GM18873 (cell line): ENCODE results near the gene GTF2H4.
"Not testable (repeated sequence)": the region's sequence is repeated elsewhere in the genome, so short reads cannot be mapped to it uniquely, and the experiment has no call there.

Experiments used
- ATAC-seq: cut with Tn5 transposase; IDR thresholded peaks from one replicate; pipeline ENCODE4 v1.9.1; 2021; ENCODE audit warnings: mild to moderate bottlenecking, moderate library complexity, moderate number of reproducible peaks; ENCODE audit not compliant: unreplicated experiment, low FRiP score

GTF2H4 gene

DNA sequence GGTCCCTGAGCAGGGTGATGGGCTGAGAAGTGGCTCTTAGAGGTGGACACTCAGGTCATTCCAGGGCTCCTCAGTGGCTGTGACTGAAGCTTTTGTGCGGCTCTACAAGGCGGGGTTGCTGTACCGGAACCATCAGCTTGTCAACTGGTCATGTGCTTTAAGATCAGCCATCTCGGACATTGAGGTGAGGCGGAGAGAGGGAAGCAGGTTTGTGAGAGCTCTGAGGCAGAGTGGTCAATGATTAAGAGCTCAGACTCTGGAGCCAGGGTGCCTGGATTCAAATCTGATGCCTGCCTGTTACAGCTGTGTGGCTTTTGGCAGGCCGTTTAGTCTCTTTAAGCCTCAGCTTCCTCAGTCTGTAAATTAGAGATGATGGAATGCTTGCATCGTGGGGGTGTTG, 9.0 kb downstream of the GTF2H4 start:
- ATAC-seq: no peak

DNA sequence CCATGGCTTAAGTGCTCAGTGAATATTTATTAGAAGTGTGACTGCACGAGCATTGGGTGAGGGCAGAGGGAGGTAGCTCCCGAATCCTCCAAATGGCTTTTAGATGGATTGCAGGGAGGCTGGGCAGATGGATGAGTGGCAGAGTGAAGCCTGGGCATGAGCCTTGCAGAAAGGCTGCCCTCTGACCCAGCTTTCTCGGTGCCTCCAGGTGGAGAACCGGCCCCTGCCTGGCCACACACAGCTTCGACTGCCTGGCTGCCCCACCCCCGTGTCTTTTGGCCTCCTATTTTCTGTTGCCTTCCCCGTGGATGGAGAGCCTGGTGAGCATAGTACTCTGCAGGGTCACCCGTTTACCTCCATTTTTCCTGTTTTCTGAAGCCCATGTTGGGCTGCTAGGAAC, 9.5 kb downstream of the GTF2H4 start:
- no peak for ATAC-seq

DNA sequence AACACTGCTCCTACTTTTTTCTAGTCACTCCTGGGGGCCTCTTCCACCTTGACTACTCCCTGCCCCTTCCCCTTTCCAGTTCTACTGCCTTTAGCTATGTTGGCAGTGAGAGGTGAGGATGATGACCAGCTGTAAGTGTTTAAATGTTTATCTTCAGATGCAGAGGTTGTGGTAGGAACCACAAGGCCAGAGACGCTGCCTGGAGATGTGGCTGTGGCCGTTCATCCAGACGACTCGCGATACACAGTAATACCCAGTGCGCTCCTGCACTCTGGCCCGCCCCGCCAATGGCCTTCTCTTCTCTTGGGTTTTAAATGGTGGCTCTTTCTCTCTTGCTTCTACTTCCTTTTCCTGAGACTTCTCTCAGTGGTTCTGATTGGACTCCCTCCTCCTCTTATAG, 10.7 kb downstream of the GTF2H4 start:
- ATAC-seq: no peak

DNA sequence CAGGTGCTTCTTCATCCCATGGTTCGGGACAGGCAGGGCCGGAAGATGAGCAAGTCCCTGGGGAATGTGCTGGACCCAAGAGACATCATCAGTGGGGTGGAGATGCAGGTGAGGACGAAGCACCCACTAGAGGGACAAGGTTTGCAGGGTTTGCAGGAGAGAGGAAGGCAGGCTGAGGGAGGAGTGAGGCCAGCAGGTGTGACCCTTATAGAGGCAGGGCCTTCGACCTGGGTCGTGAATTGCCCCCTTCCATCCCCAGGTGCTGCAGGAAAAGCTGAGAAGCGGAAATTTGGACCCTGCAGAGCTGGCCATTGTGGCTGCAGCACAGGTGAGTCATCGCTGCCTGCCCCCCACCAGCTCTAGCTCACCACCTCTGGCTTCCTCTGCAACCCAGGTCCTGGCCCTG, 14.4 kb downstream of the GTF2H4 start:
- no peak for ATAC-seq

DNA sequence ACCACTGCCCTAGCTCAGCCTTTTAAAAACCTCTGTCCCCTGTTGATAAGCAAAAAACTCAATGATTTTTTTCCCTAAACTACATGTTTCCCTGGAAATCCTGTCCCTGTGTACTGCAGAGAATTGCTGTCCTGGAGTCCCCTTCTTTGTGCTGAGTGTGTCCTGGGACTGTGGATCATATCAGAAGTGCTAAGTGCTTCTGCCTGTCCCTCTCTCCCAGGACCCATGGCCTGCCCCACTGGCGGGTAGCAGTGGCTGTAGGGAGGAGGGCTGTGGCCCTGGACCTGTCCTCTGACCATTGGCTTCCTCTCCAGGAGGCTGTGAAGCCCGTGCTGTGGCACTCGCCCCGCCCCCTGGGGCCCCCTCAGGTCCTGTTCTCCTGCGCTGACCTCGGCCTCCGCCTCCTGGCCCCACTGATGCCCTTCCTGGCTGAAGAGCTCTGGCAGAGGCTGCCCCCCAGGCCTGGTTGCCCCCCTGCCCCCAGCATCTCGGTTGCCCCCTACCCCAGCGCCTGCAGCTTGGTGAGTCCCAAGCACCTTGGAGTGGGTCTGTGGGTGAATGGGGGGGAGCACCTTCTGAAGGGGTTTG, 16.1 kb downstream of the GTF2H4 start:
- ATAC-seq: not testable (repeated sequence)

DNA sequence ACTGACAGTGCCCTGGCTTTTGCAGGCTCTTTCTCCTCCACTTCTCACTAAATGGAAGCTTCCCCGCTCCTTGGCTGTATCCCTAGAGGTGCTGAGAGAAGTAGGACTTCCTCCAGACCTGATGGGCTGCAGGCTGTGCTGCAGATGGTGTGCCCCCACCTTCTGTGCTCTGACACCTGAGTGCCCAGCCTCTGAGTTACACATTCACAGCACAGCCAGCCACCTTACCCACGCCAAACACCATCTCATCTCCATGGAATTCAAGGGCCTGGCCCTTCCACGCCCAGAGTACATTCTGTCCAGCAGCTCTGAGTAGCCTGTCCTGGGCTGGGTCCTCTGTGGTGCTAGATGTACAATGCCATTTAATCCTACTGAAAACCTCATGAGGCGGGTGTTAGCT, 18.6 kb downstream of the GTF2H4 start:
- no peak for ATAC-seq

DNA sequence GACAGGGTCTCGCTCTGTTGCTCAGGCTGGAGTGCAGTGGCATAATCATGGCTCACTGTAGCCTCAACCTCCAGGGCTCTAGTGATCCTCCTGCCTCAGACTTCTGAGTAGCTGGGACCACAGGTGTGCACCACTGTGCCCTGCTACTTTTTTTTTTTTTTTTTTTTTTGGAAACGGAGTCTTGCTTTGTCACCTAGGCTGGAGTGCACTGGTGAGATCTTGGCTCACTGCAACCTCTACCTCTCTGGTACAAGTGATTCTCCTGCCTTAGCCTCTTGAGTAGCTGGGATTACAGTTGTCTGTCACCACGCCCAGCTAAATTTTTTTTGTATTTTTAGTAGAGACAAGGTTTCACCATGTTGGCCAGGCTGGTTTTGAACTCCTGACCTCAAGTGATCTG, 19.1 kb downstream of the GTF2H4 start:
- ATAC-seq: not testable (repeated sequence)

DNA sequence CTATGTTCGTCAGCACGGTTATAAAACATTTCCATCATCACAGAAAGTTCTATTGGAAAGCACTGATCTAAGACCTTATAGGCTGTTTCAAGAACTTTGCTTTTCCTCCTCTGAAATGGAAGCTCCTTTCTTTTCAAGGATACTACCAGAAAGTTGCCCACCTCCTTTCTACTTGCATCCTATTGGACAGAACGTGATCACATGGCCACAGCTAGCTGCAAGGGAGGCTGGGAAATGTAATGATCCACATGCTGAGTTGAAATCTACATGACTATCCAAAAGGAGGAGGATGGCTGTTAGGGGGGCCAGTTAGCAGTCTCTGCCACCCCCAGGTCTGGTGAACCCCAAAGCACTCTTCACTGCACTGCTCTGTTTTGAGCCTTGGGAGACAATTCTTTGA, 20.7 kb downstream of the GTF2H4 start:
- ATAC-seq: no peak

DNA sequence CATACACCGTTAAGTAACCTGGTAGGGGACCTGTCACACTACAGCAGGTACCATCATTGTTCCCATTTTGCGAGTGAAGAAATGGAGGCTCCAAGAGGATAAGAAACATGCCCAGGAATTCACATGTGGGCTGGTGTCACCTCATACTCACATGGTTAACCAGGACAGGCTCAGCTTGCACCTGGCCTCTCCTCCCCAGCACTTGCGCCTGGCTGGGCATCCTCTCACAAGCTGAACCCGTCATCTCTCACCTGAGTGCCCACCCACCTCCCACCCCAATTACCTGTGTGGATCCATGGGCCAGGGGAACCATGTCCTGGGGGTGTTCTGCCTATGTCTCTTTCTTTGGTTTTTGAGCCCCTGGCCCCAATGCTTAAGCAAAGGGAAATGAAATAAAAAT, 22.5 kb downstream of the GTF2H4 start:
- no peak for ATAC-seq

DNA sequence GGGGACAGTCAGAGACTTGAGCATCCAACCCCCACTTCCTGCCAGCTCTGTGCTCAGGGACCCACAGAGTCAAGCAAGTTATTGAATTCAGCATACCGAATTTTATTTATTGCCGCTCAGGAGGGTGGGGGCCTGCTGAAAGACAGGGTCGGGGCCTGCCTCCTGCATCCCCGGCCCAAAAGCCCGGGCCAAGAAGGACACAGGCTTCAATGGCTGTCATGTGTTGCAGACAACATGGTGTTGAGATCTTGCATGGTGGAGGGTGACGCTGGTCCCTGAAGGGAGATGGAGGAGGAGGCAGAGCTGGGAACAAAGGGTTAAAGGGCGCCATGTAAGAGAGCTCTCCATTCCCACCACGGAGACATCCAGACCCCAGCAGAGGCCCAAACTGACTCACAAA, 23.3 kb downstream of the GTF2H4 start:
- no peak for ATAC-seq

DNA sequence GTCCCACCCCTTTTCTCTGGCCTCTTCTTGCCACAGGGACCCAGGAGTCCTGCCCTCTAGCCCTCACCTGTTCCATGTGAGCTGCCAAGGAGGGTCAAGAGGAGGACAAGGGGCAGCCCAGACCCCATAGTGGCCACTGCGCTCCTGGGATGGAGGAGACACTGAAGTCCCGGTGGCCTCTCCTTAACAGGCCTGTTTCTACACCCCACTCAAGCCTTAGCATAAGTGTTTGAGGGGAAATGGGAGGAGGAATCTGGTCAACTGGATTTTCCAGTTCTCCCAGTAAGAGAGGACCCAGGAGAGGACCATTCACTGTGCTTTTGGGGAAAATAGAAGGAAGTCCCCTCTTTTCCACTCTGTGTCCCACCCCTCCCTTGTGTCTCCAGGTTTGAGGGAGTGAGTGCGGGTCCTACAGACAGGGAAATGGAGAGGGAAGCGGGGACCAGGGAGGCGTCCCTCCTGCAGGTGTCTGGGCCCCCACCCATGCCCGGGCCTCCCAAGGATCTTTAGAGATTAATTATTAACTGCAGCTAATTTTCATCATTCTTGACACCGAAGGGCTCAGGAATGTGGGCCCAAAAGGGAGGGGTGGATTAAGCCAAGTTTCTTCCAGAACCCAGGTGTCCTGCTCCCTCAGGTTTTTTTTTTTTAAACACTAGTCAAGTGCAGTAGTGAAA, 24.1 kb downstream of the GTF2H4 start, which contains the start of gene SFTA2:
Gene SFTA2, minus strand, starts transcription at position 202 of the 677 bp plus-strand sequence. Its CDS starts 74 bp downstream, at position 128.
- ATAC-seq: no peak

DNA sequence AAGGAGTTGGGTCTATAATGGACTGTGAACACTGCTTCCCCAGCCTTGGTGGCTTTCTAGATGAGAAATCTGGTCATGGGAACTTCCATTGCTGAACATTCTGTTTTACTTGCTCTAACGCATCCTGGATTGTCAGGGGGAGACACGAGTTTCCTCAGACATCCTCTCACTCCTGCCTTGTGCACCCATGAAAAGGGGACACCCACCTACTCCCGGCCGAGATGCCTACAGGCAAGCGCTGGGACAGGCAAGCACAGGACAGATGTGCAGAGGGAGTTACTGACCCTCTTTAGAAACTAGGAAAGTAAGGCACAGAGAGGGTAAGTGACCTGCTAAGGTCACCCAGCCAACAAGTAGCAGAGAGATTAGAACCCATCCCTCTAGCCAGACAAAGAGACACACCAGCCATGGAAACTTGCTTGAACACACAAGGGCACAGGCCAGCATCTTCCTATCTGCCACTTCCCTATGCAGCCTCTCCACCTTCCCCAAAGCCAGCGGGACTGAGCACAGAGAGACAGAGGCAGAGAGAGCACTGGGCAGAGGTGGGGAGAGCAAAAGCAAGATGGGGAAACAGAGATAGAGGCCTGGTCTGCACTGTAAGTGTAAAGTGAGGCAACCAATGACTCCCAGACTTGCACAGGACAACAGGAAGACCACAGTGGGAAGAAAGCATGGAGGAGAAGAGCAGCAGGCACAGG, 24.8 kb downstream of the GTF2H4 start:
- no peak for ATAC-seq

DNA sequence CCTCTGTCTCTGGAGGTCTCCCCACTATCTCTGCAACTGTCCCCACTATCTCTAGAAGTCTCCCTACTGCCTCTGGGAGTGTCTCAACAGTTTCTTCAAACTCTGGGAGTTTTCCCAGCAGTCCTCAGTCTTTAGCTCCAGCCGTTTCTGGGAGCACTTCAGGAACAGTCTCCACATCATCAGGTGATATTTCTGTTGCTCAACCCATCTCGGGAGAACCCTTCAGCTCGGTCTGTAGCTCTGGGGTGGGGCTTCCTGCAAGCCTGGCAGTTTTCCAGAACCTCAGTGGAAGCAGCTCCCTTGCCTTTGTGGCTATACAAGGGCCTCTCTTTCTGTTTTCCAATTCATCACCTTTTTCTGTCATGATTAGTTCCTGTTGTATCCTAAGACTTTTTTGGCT, 27.0 kb downstream of the GTF2H4 start:
- ATAC-seq: no peak

DNA sequence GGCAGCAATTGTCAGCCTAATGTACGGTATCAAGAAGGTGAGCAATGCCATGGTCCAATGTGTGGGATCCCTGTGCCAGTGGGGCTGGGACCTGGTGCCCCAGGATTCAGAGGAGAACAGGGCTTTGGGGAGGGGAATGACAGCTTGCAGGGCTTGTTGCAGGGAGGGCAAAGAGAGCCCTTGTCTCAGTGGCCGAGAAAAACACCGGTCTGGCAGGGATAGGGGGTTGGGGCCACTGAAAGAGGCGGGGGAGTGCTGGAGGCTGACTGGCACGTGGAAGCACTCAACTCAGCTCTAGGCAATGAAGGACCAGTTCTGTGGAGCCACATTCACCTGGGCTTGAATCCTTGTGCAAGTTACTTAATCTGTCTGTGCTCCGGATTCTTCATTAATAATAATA, 29.3 kb downstream of the GTF2H4 start:
- no peak for ATAC-seq

DNA sequence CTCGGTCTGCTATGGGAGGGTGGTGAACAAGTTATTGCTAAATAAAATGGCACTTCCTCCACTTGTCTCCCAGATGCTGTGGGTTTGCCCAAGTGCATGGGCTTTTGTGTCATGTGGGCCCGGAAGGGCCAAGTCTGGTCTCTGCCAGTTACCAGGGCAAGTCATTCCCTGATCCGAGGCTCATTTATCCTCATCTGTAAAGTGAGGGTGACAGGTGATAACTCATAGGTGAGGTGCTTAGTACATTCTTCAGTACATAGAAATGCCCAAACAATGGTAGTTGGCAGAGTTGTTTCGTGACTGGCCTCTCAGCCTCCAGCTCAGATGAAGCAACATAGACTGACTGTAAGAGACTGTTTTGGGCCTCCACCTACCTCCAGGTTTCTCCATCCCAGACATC, 30.7 kb downstream of the GTF2H4 start:
- ATAC-seq: no peak

DNA sequence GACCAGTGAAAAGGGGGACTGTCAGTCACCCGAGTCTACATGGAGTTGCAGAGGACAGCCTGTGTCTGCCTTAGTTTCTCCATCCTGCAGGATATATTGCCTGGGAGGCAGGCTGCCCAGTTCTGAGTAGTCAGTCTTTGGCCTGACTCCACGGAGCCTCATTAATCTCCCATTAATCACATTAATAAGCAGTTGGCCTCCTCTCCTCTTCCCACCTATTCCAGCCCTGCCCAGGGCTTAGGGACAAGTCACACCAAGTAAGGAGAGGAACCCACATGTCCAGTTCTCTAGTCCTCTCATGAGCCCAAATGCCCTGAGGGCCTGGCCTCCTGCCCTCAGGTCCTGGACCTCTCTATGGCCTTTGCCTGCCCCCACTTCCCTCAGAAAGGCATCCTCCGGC, 31.5 kb downstream of the GTF2H4 start:
- ATAC-seq: no peak

DNA sequence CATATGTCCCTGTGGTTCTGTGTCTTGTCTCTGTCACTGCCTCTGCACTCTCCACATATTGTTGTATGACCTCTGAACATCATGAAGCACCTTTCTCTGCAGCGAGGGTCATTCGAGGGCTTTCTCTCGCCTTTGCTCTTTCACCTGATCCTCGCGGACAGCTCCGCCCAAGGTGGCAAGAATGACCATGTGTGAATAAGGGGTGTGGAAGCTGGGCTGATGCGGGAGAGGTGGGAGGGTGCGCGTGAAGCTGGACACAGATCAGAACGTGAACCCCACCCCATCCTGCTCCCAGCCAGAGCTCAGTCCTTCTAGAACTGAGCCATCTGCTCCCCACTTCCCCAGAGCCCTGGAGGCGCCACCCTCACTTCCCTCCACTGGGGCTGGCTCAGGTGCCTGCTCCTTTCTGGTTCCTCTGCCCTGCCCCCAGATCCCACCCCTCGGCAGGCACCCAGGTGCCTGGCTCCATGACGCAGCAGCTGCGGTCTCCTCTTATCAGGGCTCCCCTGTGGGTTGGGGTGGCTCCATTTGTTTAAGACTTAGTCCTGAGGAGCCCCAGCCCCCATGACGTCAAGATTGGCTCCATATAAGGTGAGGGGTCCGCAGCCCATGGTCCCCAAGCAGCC, 32.5 kb downstream of the GTF2H4 start, which contains the start of gene MUCL3:
Gene MUCL3, plus strand, starts transcription at position 613 of the 626 bp plus-strand sequence. CDS start 27 bp downstream, outside the sequence.
- no peak for ATAC-seq

DNA sequence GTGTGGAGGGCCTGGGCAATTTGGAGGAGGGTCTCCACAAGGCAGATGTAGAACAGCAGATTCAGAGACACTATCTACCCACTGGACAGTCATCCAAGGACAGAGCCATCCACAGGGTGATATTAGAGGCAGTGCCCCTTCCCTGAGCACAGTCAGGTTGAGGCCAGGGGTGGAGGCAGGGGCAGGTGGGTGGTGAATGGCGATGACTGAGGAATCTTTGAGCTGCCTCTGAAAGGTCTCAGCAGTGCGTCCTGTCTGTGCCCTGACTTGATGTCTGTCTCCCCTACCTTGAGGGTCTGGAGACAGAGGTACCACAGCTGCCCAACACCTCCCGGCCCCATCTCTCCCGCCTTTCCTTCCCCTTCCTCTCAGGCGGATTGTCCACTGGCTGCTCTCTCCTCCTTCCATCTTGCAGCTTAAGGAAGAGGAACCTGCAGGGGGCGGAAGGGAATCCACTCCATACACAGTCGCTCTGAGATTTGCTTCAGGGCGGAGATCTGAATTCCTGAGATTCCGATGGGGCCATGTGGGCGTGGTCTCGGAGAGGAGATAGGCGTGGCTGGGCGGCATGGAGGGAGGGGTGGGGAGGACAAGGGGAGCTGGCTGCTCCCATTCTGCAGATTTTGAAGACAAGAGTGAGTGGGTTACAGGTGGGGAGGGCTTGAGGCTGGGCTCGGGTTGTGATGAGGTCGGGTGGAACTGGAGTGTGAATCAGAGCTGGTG, 34.5 kb downstream of the GTF2H4 start:
- ATAC-seq: no peak

DNA sequence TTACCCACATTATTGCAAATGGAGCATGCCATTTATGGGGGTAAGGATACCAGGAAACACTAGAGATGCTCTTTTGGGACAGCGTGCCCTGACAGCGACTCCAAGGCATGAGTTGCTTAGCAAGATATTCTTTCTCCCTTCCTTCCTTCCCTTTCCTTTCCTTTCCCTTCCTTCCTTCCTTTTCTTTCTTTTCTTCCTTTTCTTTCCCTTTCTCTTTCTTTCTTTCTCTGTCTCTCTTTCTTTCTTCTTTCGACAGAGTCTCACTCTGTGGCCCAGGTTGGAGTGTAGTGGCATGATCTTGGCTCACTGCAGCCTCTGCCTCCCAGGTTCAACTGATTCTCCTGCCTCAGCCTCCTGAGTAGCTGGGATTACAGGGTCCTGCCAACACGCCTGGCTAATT, 36.0 kb downstream of the GTF2H4 start:
- no peak for ATAC-seq

DNA sequence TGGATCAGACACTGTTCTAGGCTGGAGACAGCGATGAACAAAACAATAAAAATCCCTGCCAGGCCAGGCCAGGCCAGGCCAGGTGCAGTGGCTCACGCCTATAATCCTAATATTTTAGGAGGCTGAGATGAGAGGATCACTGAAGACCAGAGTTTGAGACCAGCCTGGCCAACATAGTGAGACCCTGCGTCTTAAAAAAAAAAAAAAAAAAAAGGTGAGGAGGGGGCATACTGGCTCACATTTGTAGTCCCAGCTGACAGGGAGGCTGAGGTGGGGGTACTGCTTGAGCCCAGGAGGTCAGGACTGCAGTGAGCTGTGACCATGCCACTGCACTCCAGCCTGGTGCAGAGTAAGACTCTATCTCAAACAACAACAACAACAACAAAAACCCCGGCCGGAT, 37.3 kb downstream of the GTF2H4 start:
- ATAC-seq: no peak

DNA sequence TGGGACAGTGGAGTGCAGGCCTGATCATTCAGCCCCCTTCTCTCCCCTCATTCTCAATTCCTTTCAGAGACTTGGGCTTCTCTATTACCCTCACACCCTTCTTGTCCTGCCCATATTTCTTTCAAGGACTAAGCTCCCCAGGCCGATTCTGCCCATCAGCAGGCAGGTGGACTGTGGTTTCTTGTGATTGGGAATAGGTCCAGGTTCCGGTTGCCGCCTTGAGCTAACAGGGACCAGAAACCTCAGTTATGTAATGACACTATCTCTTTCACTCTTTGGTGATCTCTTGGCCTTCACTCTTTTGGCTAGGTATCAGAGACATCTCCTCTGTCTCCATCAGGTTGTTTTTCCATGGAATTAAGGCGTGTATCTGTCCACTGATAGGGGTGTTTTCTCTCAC, 39.2 kb downstream of the GTF2H4 start:
- no peak for ATAC-seq
